ENCODE data around the gene ZCCHC2. TPM values are rescaled to one million over a fixed set of nuclear protein-coding genes. Genes with fewer than 3 reads are reported as not detected.

The ZCCHC2 gene
- total and polyA plus RNA-seq, 2 of the 8 experiments (the other 6 are each of a cell fraction or from before 2014, with no cell fraction given) = 13.5 to 18.6 TPM

DNA sequence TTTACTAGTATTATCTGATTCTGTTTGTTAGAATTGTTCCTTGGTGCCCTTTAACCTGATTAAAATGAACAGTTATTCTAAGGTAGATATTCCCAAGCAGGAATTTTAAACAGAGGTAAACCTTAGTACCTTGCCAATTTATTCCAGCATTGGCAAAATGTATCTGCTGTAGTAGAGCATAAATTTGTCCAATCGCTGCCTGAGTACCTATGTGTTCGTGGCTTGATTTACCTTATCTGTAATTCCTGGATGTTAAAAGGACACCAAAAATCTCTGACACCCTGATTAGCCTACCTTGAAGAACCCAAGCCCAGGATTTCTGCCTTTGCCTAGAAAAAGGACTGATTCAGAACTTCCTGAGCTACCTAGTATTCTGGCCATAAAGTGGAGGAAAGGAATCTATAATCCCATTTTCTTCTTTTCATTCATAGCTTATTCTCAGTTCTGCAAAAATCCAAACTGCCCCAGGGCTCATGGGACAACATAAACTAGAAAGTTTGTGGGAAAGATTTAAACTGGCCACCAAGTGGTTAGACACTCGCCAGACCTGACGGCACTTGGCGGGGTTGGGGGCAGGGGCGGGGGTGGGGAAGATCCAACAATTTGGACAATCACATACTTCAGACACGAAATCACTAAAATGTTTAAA, 16.2 kb upstream of the ZCCHC2 start:
- ChIA-PET CTCF (ENCODE audit: partially characterized antibody) (interaction anchor here (0.8 to 1.8 kb wide), 3 partner anchors 11 to 49 kb away, joined by 3 to 6 read pairs (median 3); no protein-coding TSS in a partner anchor), POLR2A (ENCODE audit: partially characterized antibody) (no interaction called here)
- Histone ChIP-seq H3K23ac (ENCODE audit: insufficient read length) (no peak overlapping the region), H2AK5ac (ENCODE audit: low read depth, low read length) (no peak overlapping the region), H3K4me2 (ENCODE audit: insufficient read depth in 1 of 2, low read depth in 2 of 2, low read length in 2 of 2) (no peak overlapping the region), H3K36me3 (ENCODE audit: control insufficient read depth in 2 of 4, insufficient read depth in 4 of 4, low read length in 3 of 4) (no peaks in the 10 kb centered on the region), H3K56ac (replicated peaks; ENCODE audit: insufficient read length, low read depth, low read length) (no peak overlapping the region), H4K20me1 (replicated peaks in 1 of 2; ENCODE audit: control insufficient read depth in 1 of 2, insufficient read depth in 2 of 2, low read length in 2 of 2) (no peaks in the 10 kb centered on the region), H3K9me3 (ENCODE audit: insufficient read depth in 2 of 2, low read depth in 1 of 2, low read length in 1 of 2) (no peaks in the 10 kb centered on the region), H2BK15ac (ENCODE audit: low read length) (no peak overlapping the region), H2BK20ac (ENCODE audit: low read length) (no peak overlapping the region), H2AFZ (ENCODE audit: low read length) (no peak overlapping the region), H3K9ac (replicated peaks in 1 of 4; ENCODE audit: extremely low read depth in 1 of 4, low read depth in 3 of 4, low read length in 3 of 4) (no peak overlapping the region), H3K18ac (ENCODE audit: extremely low read depth, low read length) (no peak overlapping the region), H3K27ac (ENCODE audit: low read depth, low read length) (no peak overlapping the region), H3K4ac (replicated peaks; ENCODE audit: insufficient read length, low read depth, low read length) (no peak overlapping the region), H4K5ac (ENCODE audit: insufficient read length, low read depth, low read length) (no peak overlapping the region), H3K4me3 (ENCODE audit: extremely low read depth in 1 of 4, insufficient read depth in 2 of 4, low read depth in 3 of 4, low read length in 4 of 4) (no peak overlapping the region), H2BK5ac (ENCODE audit: low read depth, low read length) (no peak overlapping the region), H3K27me3 (replicated peaks in 1 of 4; ENCODE audit: control insufficient read depth in 3 of 4, extremely low read depth in 1 of 4, insufficient read depth in 3 of 4, low read length in 3 of 4) (no peaks in the 10 kb centered on the region), H4K91ac (replicated peaks; ENCODE audit: insufficient read length, low read length) (no peak overlapping the region), H3K79me2 (ENCODE audit: control insufficient read depth in 1 of 2, insufficient read depth in 2 of 2, low read length in 2 of 2) (no peaks in the 10 kb centered on the region), H4K8ac (ENCODE audit: extremely low read depth, insufficient read depth, low read length) (no peak overlapping the region), H3K4me1 (replicated peaks in 1 of 4; ENCODE audit: control insufficient read depth in 3 of 4, insufficient read depth in 4 of 4, low read length in 3 of 4) (no peaks in the 10 kb centered on the region), H3K79me1 (ENCODE audit: low read depth, low read length) (no peaks in the 10 kb centered on the region), H3K23me2 (ENCODE audit: low read depth, low read length) (no peaks in the 10 kb centered on the region), H2BK12ac (ENCODE audit: low read depth, low read length) (no peak overlapping the region), H3K14ac (ENCODE audit: insufficient read length) (no peak overlapping the region), H2BK120ac (replicated peaks; ENCODE audit: low read depth, low read length) (no peak overlapping the region)
- 76% methylated on average over 7 of the region's 7 CpGs; no CpG with 5 or more reads in 1 of the 2 experiments for WGBS, 2 experiments (ENCODE audit: extremely low coverage in 1 of 2, insufficient coverage in 1 of 2, insufficient read length in 1 of 2, insufficient replicate concordance in 2 of 2, low coverage in 1 of 2, low lambda C conversion rate in 2 of 2, missing lambda C conversion rate in 1 of 2)
- no peak for DNase-seq (ENCODE audit: low read depth in 1 of 2, low spot score in 2 of 2)
- TF ChIP-seq ASH2L (IDR thresholded peaks at IDR 0.05; ENCODE audit: low read length) (no peak), CTBP2 (IDR thresholded peaks at IDR 0.05; ENCODE audit: borderline replicate concordance, insufficient read depth, insufficient read length, low read length) (no peak), HDAC6 (IDR thresholded peaks at IDR 0.05; ENCODE audit: low read depth, low read length) (no peak), NANOG (IDR thresholded peaks at IDR 0.05; ENCODE audit: insufficient read depth, low read depth, low read length, poor library complexity, severe bottlenecking) (no peak), EGR1 (IDR thresholded peaks at IDR 0.05; ENCODE audit: borderline replicate concordance, low read depth, low read length) (no peak)
- FAIRE-seq = no peak
